Body of pancreas (tissue), 4 donors: Measurements from ENCODE around the gene GYG2.

Experiments
- CTCF ChIP-seq, 7 experiments: fragments of 450-650 bp in 4 of 7; fragments of 200-600 bp in 3 of 7; sonication (generic) in 3 of 7; IDR thresholded peaks; one replicate each; pipeline ENCODE4 v1.5.1; 2016 to 2019; ENCODE audit warnings: antibody characterized with exemption in 7 of 7
- POLR2A ChIP-seq, 3 donors: fragments of 450-650 bp; IDR thresholded peaks; one replicate each; pipeline ENCODE4 v1.6.1; 2016; ENCODE audit warnings: antibody characterized with exemption in 3 of 3, mild to moderate bottlenecking in 2 of 3

- no peak for TF ChIP-seq POLR2A (IDR thresholded peaks at IDR 0.05)
- no peak for TF ChIP-seq CTCF (IDR thresholded peaks at IDR 0.05)
Observed at GRCh38 chrX:2908125-2908685, 79.5 kb downstream of the GYG2 start.
